ENCODE results near the gene MAP1LC3A.

The MAP1LC3A gene

GRCh38 chr20:34522969-34523871 lies 35.3 kb upstream of the MAP1LC3A start:
- H3K27ac ChIP-seq (ENCODE audit: low read length), result no peak overlapping the region
- H3K9me3 ChIP-seq (ENCODE audit: insufficient read depth, low read length, severe bottlenecking), result no peaks in the 10 kb centered on the region
- H3K36me3 ChIP-seq (ENCODE audit: insufficient read depth, low read length), result peaks cover 61% of the 10 kb centered on the region
- H3K79me2 ChIP-seq (ENCODE audit: insufficient read depth, low read length), result peaks cover 90% of the 10 kb centered on the region
- ATAC-seq (ENCODE audit: insufficient read depth, low read depth) (peak; percentile 91), DNase-seq (peak; percentile 64)
- no peaks in the 10 kb centered on the region for H3K27me3 ChIP-seq (ENCODE audit: insufficient read depth, low read length, poor library complexity)
- no peak overlapping the region for H3K9ac ChIP-seq (ENCODE audit: low read depth, low read length)
- H3K4me1 ChIP-seq (ENCODE audit: insufficient read depth, low read length), result peaks cover 5% of the 10 kb centered on the region; the same call in 1 of the 2 replicates
- H4K20me1 ChIP-seq (ENCODE audit: insufficient read depth, low read length), result peaks cover 49% of the 10 kb centered on the region
- H3K4me2 ChIP-seq (ENCODE audit: insufficient read depth, low read length), result no peak overlapping the region
- H3K4me3 ChIP-seq (ENCODE audit: low read depth in 1 of 2, low read length in 2 of 2), result no peak overlapping the region
- H2AFZ ChIP-seq (ENCODE audit: low read depth, low read length), result no peak overlapping the region
- TF ChIP-seq CTCF (IDR thresholded peaks at IDR 0.05; ENCODE audit: borderline replicate concordance, extremely low read depth, low read length, poor library complexity, severe bottlenecking), result peak; percentile 82
- no peak for TF ChIP-seq EZH2 (IDR thresholded peaks at IDR 0.05; ENCODE audit: borderline replicate concordance, low read depth, low read length, severe bottlenecking)

- no peaks in the 10 kb centered on the region for H3K4me1 ChIP-seq (ENCODE audit: insufficient read depth, low read length)
- peaks cover 82% of the 10 kb centered on the region for H3K79me2 ChIP-seq (ENCODE audit: insufficient read depth, low read length)
- H4K20me1 ChIP-seq (ENCODE audit: insufficient read depth, low read length), result peaks cover 49% of the 10 kb centered on the region
- TF ChIP-seq CTCF (IDR thresholded peaks at IDR 0.05; ENCODE audit: borderline replicate concordance, extremely low read depth, low read length, poor library complexity, severe bottlenecking) (no peak), EZH2 (IDR thresholded peaks at IDR 0.05; ENCODE audit: borderline replicate concordance, low read depth, low read length, severe bottlenecking) (no peak)
- ATAC-seq (ENCODE audit: insufficient read depth, low read depth), result no peak
- H3K9me3 ChIP-seq (ENCODE audit: insufficient read depth, low read length, severe bottlenecking), result no peaks in the 10 kb centered on the region
- no peak overlapping the region for H2AFZ ChIP-seq (ENCODE audit: low read depth, low read length)
- no peaks in the 10 kb centered on the region for H3K27me3 ChIP-seq (ENCODE audit: insufficient read depth, low read length, poor library complexity)
- peaks cover 65% of the 10 kb centered on the region for H3K36me3 ChIP-seq (ENCODE audit: insufficient read depth, low read length)
- H3K4me2 ChIP-seq (ENCODE audit: insufficient read depth, low read length), result no peak overlapping the region
- no peak overlapping the region for H3K9ac ChIP-seq (ENCODE audit: low read depth, low read length)
- no peak overlapping the region for H3K27ac ChIP-seq (ENCODE audit: low read length)
- H3K4me3 ChIP-seq (ENCODE audit: low read depth in 1 of 2, low read length in 2 of 2), result no peak overlapping the region
- DNase-seq, result no peak
Observed at GRCh38 chr20:34524426-34524825, 34.1 kb upstream of the MAP1LC3A start.

- Histone ChIP-seq H3K36me3 (ENCODE audit: insufficient read depth, low read length) (peaks cover 70% of the 10 kb centered on the region), H3K27me3 (ENCODE audit: insufficient read depth, low read length, poor library complexity) (no peaks in the 10 kb centered on the region), H3K27ac (ENCODE audit: low read length) (no peak overlapping the region), H3K4me2 (ENCODE audit: insufficient read depth, low read length) (no peak overlapping the region), H3K9ac (ENCODE audit: low read depth, low read length) (no peak overlapping the region), H3K79me2 (ENCODE audit: insufficient read depth, low read length) (peaks cover 73% of the 10 kb centered on the region), H3K4me3 (ENCODE audit: low read depth in 1 of 2, low read length in 2 of 2) (no peak overlapping the region), H3K4me1 (ENCODE audit: insufficient read depth, low read length) (no peaks in the 10 kb centered on the region), H4K20me1 (ENCODE audit: insufficient read depth, low read length) (peaks cover 49% of the 10 kb centered on the region), H3K9me3 (ENCODE audit: insufficient read depth, low read length, severe bottlenecking) (no peaks in the 10 kb centered on the region), H2AFZ (ENCODE audit: low read depth, low read length) (no peak overlapping the region)
- no peak for DNase-seq
- no peak for ATAC-seq (ENCODE audit: insufficient read depth, low read depth)
- TF ChIP-seq EZH2 (IDR thresholded peaks at IDR 0.05; ENCODE audit: borderline replicate concordance, low read depth, low read length, severe bottlenecking) (no peak), CTCF (IDR thresholded peaks at IDR 0.05; ENCODE audit: borderline replicate concordance, extremely low read depth, low read length, poor library complexity, severe bottlenecking) (no peak)
Observed at GRCh38 chr20:34525342-34525708, 33.2 kb upstream of the MAP1LC3A start.
